ENCODE results near the gene CSPG5.

The CSPG5 gene

DNA sequence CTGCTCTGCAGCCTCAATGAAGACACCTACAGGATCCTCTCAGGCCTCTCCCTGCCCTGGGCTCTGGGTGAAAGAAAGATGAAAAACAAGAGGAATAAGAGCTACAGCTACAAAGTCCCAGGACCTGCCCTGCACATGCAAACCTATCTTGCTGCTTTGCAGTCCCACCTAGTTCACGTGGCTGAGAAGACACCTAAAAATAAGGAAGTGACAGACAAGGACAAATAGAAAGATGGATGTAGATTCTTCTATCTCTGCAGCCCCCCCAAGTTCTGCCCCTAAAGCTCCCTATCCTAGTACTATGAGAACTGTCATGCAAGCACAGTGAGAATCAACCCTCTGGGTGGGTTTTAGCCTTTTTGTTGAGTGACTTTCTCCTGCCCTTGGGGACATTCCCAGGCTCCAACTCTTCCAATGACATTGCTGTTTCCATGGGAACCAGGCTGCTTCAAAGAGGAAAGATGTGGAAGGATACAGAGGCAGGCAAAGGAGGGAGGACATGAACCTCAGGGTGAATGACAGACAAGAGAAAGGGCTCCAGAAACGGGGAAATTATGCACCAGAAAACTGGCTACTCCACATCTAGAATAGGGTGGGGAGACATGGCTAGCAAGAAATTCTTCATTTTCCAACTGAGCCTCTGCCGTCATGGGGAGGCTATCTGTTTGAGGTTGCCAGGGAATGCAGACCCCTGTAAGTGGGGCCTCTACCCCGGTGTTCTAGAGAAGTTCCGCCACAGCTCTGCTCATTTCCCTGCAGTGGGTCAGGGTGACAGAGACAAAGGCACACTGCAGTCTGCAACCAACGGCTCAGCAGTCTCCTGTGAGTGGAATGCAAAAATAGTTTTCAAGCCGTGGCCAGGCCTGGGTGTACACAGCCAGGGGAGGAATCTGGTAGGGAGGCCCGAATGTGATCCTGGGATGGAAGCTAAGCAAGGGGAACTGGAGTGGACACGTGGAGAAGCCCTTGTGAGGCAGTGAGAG lies 5.2 kb downstream of the CSPG5 start (continued):
- TF ChIP-seq ZBTB11 (tag by site-specific recombination; conservative IDR thresholded peaks at IDR 0.05; ENCODE audit: low read depth): no peak
- no peak for TF ChIP-seq ZNF202 (tag by site-specific recombination; IDR thresholded peaks at IDR 0.05; ENCODE audit: borderline replicate concordance)
- TF ChIP-seq FEZF1 (tag by site-specific recombination; IDR thresholded peaks at IDR 0.05): no peak

GRCh38 chr3:47571391-47572175 lies 7.1 kb downstream of the CSPG5 start:
- CTCF ChIA-PET: interaction anchor here (1.0 kb wide), 1 partner anchor 23 kb away, joined by 4 read pairs; no protein-coding TSS in a partner anchor
- Histone ChIP-seq H3K4me3 (ENCODE audit: low read depth, low read length) (no peak overlapping the region), H3K27ac (ENCODE audit: extremely low read depth, low read depth, low read length) (no peak overlapping the region), H3K9me3 (ENCODE audit: control insufficient read depth, insufficient read depth, low read depth, low read length) (no peaks in the 10 kb centered on the region), H3K36me3 (ENCODE audit: control insufficient read depth in 2 of 2, insufficient read depth in 1 of 2, low read length in 2 of 2) (no peaks in the 10 kb centered on the region), H3K4me1 (ENCODE audit: control insufficient read depth, insufficient read depth, low read length) (no peaks in the 10 kb centered on the region)
- POLR2A ChIA-PET: interaction anchor here (0.6 kb wide), 1 partner anchor 32 kb away, joined by 3 read pairs; no protein-coding TSS in a partner anchor
- TF ChIP-seq ZNF138 (tag by site-specific recombination; IDR thresholded peaks at IDR 0.05; ENCODE audit: borderline replicate concordance): no peak
- TF ChIP-seq ZNF133 (tag by site-specific recombination; IDR thresholded peaks at IDR 0.05): no peak
- no peak for TF ChIP-seq ZNF398 (tag by site-specific recombination; IDR thresholded peaks at IDR 0.05)
- TF ChIP-seq SALL2 (tag by site-specific recombination; IDR thresholded peaks at IDR 0.05; ENCODE audit: borderline replicate concordance): no peak
- TF ChIP-seq ZNF433 (tag by site-specific recombination; IDR thresholded peaks at IDR 0.05; ENCODE audit: low read depth): no peak
- no peak for TF ChIP-seq ZNF624 (tag by site-specific recombination; IDR thresholded peaks at IDR 0.05)
- peak; percentile 69 for TF ChIP-seq SCRT1 (tag by site-specific recombination; IDR thresholded peaks at IDR 0.05; ENCODE audit: borderline replicate concordance)
- no peak for TF ChIP-seq ZNF558 (tag by site-specific recombination; IDR thresholded peaks at IDR 0.05)
- TF ChIP-seq MZF1 (tag by site-specific recombination; IDR thresholded peaks at IDR 0.05; ENCODE audit: borderline replicate concordance): no peak
- no peak for TF ChIP-seq KLF9 (tag by site-specific recombination; IDR thresholded peaks at IDR 0.05; ENCODE audit: low read depth)
- no peak for TF ChIP-seq ZIC2 (tag by site-specific recombination; IDR thresholded peaks at IDR 0.05)
- TF ChIP-seq, protein P1, sequence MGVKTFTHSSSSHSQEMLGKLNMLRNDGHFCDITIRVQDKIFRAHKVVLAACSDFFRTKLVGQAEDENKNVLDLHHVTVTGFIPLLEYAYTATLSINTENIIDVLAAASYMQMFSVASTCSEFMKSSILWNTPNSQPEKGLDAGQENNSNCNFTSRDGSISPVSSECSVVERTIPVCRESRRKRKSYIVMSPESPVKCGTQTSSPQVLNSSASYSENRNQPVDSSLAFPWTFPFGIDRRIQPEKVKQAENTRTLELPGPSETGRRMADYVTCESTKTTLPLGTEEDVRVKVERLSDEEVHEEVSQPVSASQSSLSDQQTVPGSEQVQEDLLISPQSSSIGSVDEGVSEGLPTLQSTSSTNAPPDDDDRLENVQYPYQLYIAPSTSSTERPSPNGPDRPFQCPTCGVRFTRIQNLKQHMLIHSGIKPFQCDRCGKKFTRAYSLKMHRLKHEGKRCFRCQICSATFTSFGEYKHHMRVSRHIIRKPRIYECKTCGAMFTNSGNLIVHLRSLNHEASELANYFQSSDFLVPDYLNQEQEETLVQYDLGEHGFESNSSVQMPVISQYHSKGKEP (tag by site-specific recombination; IDR thresholded peaks at IDR 0.05): no peak
- TF ChIP-seq SCRT2 (tag by site-specific recombination; IDR thresholded peaks at IDR 0.05): peak; percentile 77
- no peak for TF ChIP-seq ZNF169 (tag by site-specific recombination; IDR thresholded peaks at IDR 0.05)
- TF ChIP-seq KLF7 (tag by site-specific recombination; IDR thresholded peaks at IDR 0.05; ENCODE audit: borderline replicate concordance): no peak
- no peak for TF ChIP-seq ZNF707 (tag by site-specific recombination; IDR thresholded peaks at IDR 0.05)
